ENCODE measurements around the gene BCDIN3D. TPM values are rescaled to one million over a fixed set of nuclear protein-coding genes. Genes with fewer than 3 reads are reported as not detected.

BCDIN3D gene
- total and polyA plus RNA-seq, 2 of the 8 experiments (the other 6 are each of a cell fraction or from before 2014, with no cell fraction given) = 1.6 to 2.4 TPM

DNA sequence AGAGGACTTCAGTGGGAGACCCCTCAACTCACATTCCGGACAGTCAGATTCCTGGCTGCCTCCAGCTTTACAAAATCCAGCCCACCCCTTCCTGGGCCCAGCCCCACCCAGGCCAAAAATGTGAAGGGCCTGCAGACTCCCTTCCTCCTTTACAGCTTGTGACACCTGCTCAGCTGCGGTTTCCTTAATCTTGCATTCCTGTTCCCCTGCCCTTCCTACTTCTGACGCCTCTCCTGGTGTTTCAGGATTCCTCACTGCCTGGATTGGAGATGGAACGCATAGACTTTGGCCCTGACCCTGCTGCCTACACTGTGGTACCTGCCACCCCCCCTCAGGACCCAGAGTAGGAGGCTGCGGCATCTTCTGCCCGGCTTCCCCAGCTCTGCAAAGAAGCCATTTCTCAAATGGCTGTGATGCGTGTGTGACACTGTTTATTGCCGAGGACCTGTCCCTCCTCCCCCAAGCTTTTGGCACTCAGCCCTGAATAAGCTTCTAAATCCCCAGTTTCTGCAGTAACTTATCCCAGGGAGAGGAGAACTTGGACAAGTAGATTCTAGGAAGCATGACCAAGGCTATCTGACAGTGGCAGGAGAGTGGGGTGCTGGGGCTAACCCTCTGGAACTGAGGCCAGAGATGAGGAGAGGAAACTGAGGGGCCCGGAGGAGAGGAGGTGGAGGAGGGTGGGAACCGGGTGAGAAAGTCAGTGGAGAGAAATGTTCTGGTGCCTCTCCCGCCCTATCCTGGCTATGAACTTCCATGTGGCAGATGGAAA, 24.9 kb upstream of the BCDIN3D start:
- no peak for TF ChIP-seq GABPA (IDR thresholded peaks at IDR 0.05; ENCODE audit: borderline replicate concordance, insufficient read depth, low read length)
- TF ChIP-seq HDAC6 (IDR thresholded peaks at IDR 0.05; ENCODE audit: low read depth, low read length) = no peak
- TF ChIP-seq RXRA (IDR thresholded peaks at IDR 0.05; ENCODE audit: insufficient read depth, low read depth, low read length) = no peak
- no peak for TF ChIP-seq ASH2L (IDR thresholded peaks at IDR 0.05; ENCODE audit: low read length)

More for the DNA sequence above, 24.9 kb upstream of the BCDIN3D start:
- Histone ChIP-seq H3K9me3 (ENCODE audit: insufficient read depth in 2 of 2, low read depth in 1 of 2, low read length in 1 of 2) (no peaks in the 10 kb centered on the region), H4K20me1 (replicated peaks in 1 of 2; ENCODE audit: control insufficient read depth in 1 of 2, insufficient read depth in 2 of 2, low read length in 2 of 2) (no peaks in the 10 kb centered on the region), H3K9ac (replicated peaks in 1 of 4; ENCODE audit: extremely low read depth in 1 of 4, low read depth in 3 of 4, low read length in 3 of 4) (no peak overlapping the region), H2AFZ (ENCODE audit: low read length) (no peak overlapping the region), H3K56ac (replicated peaks; ENCODE audit: insufficient read length, low read depth, low read length) (no peak overlapping the region), H3K14ac (ENCODE audit: insufficient read length) (no peak overlapping the region), H3K4me2 (ENCODE audit: insufficient read depth in 1 of 2, low read depth in 2 of 2, low read length in 2 of 2) (no peak overlapping the region), H2AK5ac (ENCODE audit: low read depth, low read length) (no peak overlapping the region), H2BK5ac (ENCODE audit: low read depth, low read length) (no peak overlapping the region), H3K36me3 (ENCODE audit: control insufficient read depth in 2 of 4, insufficient read depth in 4 of 4, low read length in 3 of 4) (no peaks in the 10 kb centered on the region), H3K23ac (ENCODE audit: insufficient read length) (no peak overlapping the region), H4K91ac (replicated peaks; ENCODE audit: insufficient read length, low read length) (no peak overlapping the region), H3K4me1 (replicated peaks in 1 of 4; ENCODE audit: control insufficient read depth in 3 of 4, insufficient read depth in 4 of 4, low read length in 3 of 4) (peaks cover 0 to 3% (median 1%) of the 10 kb centered on the region in 4 experiments; a peak in 3 of 7 replicates), H3K18ac (ENCODE audit: extremely low read depth, low read length) (no peak overlapping the region), H2BK15ac (ENCODE audit: low read length) (no peak overlapping the region), H3K79me2 (ENCODE audit: control insufficient read depth in 1 of 2, insufficient read depth in 2 of 2, low read length in 2 of 2) (no peaks in the 10 kb centered on the region), H3K79me1 (ENCODE audit: low read depth, low read length) (no peaks in the 10 kb centered on the region), H3K4me3 (ENCODE audit: extremely low read depth in 1 of 4, insufficient read depth in 2 of 4, low read depth in 3 of 4, low read length in 4 of 4) (no peak overlapping the region), H3K27ac (ENCODE audit: low read depth, low read length) (no peak overlapping the region), H3K4ac (replicated peaks; ENCODE audit: insufficient read length, low read depth, low read length) (no peak overlapping the region), H3K23me2 (ENCODE audit: low read depth, low read length) (no peaks in the 10 kb centered on the region), H2BK20ac (ENCODE audit: low read length) (no peak overlapping the region), H4K5ac (ENCODE audit: insufficient read length, low read depth, low read length) (no peak overlapping the region), H3K27me3 (replicated peaks in 1 of 4; ENCODE audit: control insufficient read depth in 3 of 4, extremely low read depth in 1 of 4, insufficient read depth in 3 of 4, low read length in 3 of 4) (peaks cover 0 to 2% (median 0%) of the 10 kb centered on the region in 4 experiments; a peak in 1 of 7 replicates), H2BK12ac (ENCODE audit: low read depth, low read length) (peak overlapping the region; percentile 21; the same call in 1 of the 2 replicates), H2BK120ac (replicated peaks; ENCODE audit: low read depth, low read length) (no peak overlapping the region), H4K8ac (ENCODE audit: extremely low read depth, insufficient read depth, low read length) (no peak overlapping the region)
- ChIA-PET CTCF (ENCODE audit: partially characterized antibody) (interaction anchor here (0.7 to 10.0 kb wide), 51 partner anchors 7 to 1968 kb away, joined by 3 to 137 read pairs (median 7); partner anchors contain the start of genes AQP2, AQP5, BCDIN3D and TMBIM6), POLR2A (ENCODE audit: partially characterized antibody) (interaction anchor here (0.7 to 1.6 kb wide), 4 partner anchors 35 to 119 kb away, joined by 3 to 5 read pairs (median 3); no protein-coding TSS in a partner anchor)
- 77% methylated on average over 10 of the region's 11 CpGs; no CpG with 5 or more reads in 1 of the 2 experiments for WGBS, 2 experiments (ENCODE audit: extremely low coverage in 1 of 2, insufficient coverage in 1 of 2, insufficient read length in 1 of 2, insufficient replicate concordance in 2 of 2, low coverage in 1 of 2, low lambda C conversion rate in 2 of 2, missing lambda C conversion rate in 1 of 2)
- FAIRE-seq (no peak), DNase-seq (ENCODE audit: low read depth in 1 of 2, low spot score in 2 of 2) (peak in 1 of 2 experiments; percentile 24)

Data from H1 (cell line).